ENCODE data around the gene ASB16.

- TF ChIP-seq CTCF (conservative IDR thresholded peaks at IDR 0.05 in 1 of 2, IDR thresholded peaks at IDR 0.05 in 1 of 2; ENCODE audit: extremely low read depth in 1 of 2, insufficient read depth in 1 of 2, low read depth in 1 of 2, low read length in 2 of 2) (no peak), EZH2 (IDR thresholded peaks at IDR 0.05; ENCODE audit: borderline replicate concordance, low read length) (no peak)
These were observed 37.2 kb downstream of the ASB16 start for GRCh38 chr17:44207743-44208142.
